Colonic mucosa (tissue), 4 donors: ENCODE results near the gene KRTAP1-3. TPM values are rescaled to one million over a fixed set of nuclear protein-coding genes. Genes with fewer than 3 reads are reported as not detected.

Experiments used
- DNase-seq: peaks from one replicate; pipeline ENCODE4 v3.0.0-alpha.2; 2020
- H3K27ac ChIP-seq: fragments of 200-600 bp; one replicate; pipeline ENCODE4 v1.8.0; 2021
- H3K27me3 ChIP-seq: fragments of 200-600 bp; one replicate; pipeline ENCODE4 v1.8.0; 2021
- H3K36me3 ChIP-seq: fragments of 200-600 bp; one replicate; pipeline ENCODE4 v1.8.0; 2021
- H3K4me1 ChIP-seq: fragments of 200-600 bp; one replicate; pipeline ENCODE4 v1.8.0; 2021; ENCODE audit warnings: mild to moderate bottlenecking
- H3K4me3 ChIP-seq: fragments of 200-600 bp; one replicate; pipeline ENCODE4 v1.8.0; 2021
- H3K9ac ChIP-seq, 2 donors: one replicate each; pipeline ENCODE4 v1.7.0; 2013; ENCODE audit warnings: control low read depth in 2 of 2, low read depth in 2 of 2, low read length in 2 of 2
- H3K9me3 ChIP-seq: fragments of 200-600 bp; one replicate; pipeline ENCODE4 v1.8.0; 2021
- intact Hi-C: fragments of 100-400 bp; cut with DNase I; formaldehyde crosslinking; loops from one replicate; pipeline ENCODE4 v1.14.1; 2022
- total RNA-seq, 2 donors: library from RNA; stranded (reverse); fragmentation: NEBNext Ultra II Directional in 1 of 2; extraction: Animal tissue kit (Norgen Biotek cat#: 25700) in 1 of 2; gene quantifications; one replicate each; pipeline ENCODE4 v1.2.1, GENCODE V29; 2021
- TF ChIP-seq, protein P1 (sequence below): fragments of 200-600 bp; IDR thresholded peaks from one replicate; pipeline ENCODE4 v1.8.0; 2022; ENCODE audit warnings: antibody characterized with exemption, mild to moderate bottlenecking
- donor health status: healthy.
- donor health status: DM: no; HTN: no; CAD: no.
- donor health status: DM: no; HTN: no; CAD: no.

The KRTAP1-3 gene
- total RNA-seq, 2 donors from 2014 or later: not detected

DNA sequence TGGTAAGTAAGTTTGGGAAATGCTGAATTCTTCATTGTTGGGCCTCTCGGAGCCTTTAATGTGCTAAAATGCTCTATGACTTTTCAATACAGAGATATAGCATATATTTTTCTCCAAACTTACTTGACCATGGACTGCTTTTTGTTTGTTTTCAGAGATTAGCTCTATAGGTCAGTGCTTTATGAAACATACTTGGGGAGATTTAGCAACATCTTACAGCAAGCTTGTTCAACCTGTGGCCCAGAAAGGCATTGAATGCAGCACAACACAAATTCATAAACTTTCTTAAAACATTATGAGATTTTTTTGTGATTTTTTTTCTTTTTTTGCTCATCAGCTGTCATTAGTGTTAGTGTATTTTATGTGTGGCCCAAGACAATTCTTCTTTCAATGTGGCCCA is 24.7 kb downstream of the KRTAP1-3 start:
- Histone ChIP-seq H3K27me3 (no peaks in the 10 kb centered on the region), H3K36me3 (no peaks in the 10 kb centered on the region), H3K27ac (no peak overlapping the region)

DNA sequence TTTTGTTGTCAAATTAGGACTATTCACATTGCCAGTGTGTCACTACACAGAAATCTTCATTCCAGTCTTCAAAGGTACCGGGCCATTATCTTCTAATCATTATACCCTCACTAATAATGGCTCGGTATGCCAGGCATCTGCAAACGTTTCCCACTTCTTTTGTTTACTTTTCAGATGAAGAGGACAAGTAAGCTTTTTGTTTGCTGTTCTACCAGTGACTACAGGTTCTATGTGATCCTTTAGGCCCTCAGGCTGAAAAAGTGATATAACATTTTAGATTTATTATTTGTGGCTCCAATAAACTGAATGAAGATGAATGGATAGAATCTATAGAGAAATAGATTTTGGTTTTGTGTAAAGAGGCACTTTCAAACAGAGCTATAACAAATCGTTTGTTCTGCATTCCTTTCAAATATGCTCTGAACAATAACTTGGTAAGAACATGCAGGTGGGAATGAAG is 25.3 kb downstream of the KRTAP1-3 start:
- Histone ChIP-seq H3K9me3 (no peaks in the 10 kb centered on the region), H3K27ac (no peak overlapping the region), H3K4me1 (no peaks in the 10 kb centered on the region), H3K9ac (no peak overlapping the region), H3K27me3 (no peaks in the 10 kb centered on the region), H3K4me3 (no peak overlapping the region), H3K36me3 (no peaks in the 10 kb centered on the region)
- TF ChIP-seq, protein P1, sequence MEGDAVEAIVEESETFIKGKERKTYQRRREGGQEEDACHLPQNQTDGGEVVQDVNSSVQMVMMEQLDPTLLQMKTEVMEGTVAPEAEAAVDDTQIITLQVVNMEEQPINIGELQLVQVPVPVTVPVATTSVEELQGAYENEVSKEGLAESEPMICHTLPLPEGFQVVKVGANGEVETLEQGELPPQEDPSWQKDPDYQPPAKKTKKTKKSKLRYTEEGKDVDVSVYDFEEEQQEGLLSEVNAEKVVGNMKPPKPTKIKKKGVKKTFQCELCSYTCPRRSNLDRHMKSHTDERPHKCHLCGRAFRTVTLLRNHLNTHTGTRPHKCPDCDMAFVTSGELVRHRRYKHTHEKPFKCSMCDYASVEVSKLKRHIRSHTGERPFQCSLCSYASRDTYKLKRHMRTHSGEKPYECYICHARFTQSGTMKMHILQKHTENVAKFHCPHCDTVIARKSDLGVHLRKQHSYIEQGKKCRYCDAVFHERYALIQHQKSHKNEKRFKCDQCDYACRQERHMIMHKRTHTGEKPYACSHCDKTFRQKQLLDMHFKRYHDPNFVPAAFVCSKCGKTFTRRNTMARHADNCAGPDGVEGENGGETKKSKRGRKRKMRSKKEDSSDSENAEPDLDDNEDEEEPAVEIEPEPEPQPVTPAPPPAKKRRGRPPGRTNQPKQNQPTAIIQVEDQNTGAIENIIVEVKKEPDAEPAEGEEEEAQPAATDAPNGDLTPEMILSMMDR: no peak
- DNase-seq: no peak
- intact Hi-C loops: no loop called here

More for the DNA sequence above, 24.7 kb downstream of the KRTAP1-3 start:
- TF ChIP-seq, protein P1: no peak
- no peak overlapping the region for H3K9ac ChIP-seq
- H3K4me3 ChIP-seq: no peak overlapping the region
- no peak for DNase-seq
- no peaks in the 10 kb centered on the region for H3K4me1 ChIP-seq
- intact Hi-C loops: no loop called here
- H3K9me3 ChIP-seq: no peaks in the 10 kb centered on the region

DNA sequence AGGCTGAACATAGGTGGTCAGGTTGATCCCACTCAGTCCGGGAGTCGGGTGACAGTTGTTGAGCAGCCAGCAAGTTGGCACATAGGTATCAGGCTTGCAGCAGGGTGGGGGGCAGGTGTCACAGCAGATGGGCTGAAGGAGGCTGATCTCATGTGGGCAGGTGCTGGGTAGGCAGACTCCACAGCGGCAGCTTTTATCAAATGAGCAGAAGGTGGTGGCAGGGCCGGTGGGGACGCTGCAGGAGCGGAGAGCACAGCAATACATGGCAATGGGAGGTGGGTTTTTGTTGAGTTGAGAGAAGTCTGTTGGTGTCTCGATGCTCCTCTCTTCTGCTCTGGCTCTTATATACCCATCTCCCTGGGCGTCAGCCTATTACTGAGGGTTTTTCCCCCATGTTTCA is 25.9 kb downstream of the KRTAP1-3 start, which contains the start of gene KRTAP3-1:
Gene KRTAP3-1 (minus strand): TSS at position 318 of the 400 bp plus-strand sequence. CDS start 54 bp downstream, at position 264.
- Histone ChIP-seq H3K9me3 (no peaks in the 10 kb centered on the region), H3K36me3 (no peaks in the 10 kb centered on the region), H3K27ac (no peak within 1 kb of the TSS), H3K4me3 (no peak within 1 kb of the TSS), H3K9ac (no peak within 1 kb of the TSS), H3K27me3 (no peaks in the 10 kb centered on the region), H3K4me1 (no peaks in the 10 kb centered on the region)
- DNase-seq: no peak
- TF ChIP-seq, protein P1: no peak
- intact Hi-C loops: no loop called here

DNA sequence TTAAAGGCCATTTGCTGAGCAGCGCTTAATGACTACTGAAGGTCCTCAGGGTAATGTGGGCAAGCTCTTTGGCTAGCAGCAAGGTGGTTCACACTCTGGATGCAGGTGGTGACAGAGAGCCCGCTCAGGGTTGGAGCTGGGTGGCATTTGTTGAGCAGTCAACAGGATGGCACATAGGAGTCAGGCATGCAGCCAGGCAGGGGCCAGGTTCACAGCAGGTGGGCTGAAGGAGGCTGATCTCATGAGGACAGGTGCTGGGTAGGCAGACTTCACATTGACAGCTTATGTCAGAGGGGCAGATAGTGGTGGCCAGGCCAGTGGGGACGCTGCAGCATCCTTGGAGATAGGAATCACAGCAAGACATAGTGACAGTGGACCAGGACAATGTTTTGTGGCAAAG is 30.3 kb downstream of the KRTAP1-3 start:
- intact Hi-C loops: no loop called here
- TF ChIP-seq, protein P1: no peak

DNA sequence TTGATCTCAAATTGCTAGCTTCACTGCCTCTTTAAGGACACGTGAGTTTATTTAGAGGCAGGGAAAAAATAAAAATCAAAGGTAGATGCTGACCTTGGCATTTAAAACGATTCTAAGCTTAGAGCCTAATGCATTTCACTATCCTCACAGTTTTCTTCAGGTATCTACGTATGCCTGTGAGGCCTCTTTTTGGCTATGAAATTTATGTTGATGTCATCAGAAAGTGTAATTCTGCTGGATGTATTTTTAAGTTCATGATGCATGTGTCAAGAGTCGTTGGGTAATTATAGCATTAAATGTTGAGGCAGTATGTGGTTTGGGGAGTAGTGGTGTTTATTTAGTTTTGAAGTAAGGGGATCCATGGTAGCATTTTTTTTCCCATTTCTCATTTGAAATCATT is 30.7 kb downstream of the KRTAP1-3 start:
- intact Hi-C loops: no loop called here
- H3K9me3 ChIP-seq: no peaks in the 10 kb centered on the region
- no peak overlapping the region for H3K4me3 ChIP-seq
- no peaks in the 10 kb centered on the region for H3K36me3 ChIP-seq
- no peak overlapping the region for H3K9ac ChIP-seq
- no peak for DNase-seq
- TF ChIP-seq, protein P1: no peak
- no peaks in the 10 kb centered on the region for H3K27me3 ChIP-seq
- H3K4me1 ChIP-seq: no peaks in the 10 kb centered on the region
- H3K27ac ChIP-seq: no peak overlapping the region

More for the DNA sequence above, 30.3 kb downstream of the KRTAP1-3 start:
- Histone ChIP-seq H3K9me3 (no peaks in the 10 kb centered on the region), H3K9ac (no peak overlapping the region), H3K27me3 (no peaks in the 10 kb centered on the region), H3K36me3 (no peaks in the 10 kb centered on the region), H3K4me3 (no peak overlapping the region), H3K27ac (no peak overlapping the region), H3K4me1 (no peaks in the 10 kb centered on the region)
- DNase-seq: no peak
